Memory B cell (primary cell): ENCODE measurements around the gene PRELID1.
"Not testable (repeated sequence)": the region's sequence is repeated elsewhere in the genome, so short reads cannot be mapped to it uniquely, and the experiment has no call there.

ENCODE experiments used
- ATAC-seq: fragments of 150-1000 bp; cut with Tn5 transposase; 2 replicates; pipeline ENCODE4 v1.10.0; 2021; ENCODE audit warnings: low read depth, mild to moderate bottlenecking, moderate library complexity
- DNase-seq, 2 donors: peaks; one replicate each; pipeline ENCODE4 v3.0.0; 2022; ENCODE audit warnings: low spot score in 2 of 2
- H3K27ac Mint-ChIP-seq: one replicate; pipeline ENCODE4 v1.8.0; 2022; ENCODE audit warnings: mild to moderate bottlenecking, moderate library complexity, mixed read lengths
- H3K27me3 Mint-ChIP-seq: one replicate; pipeline ENCODE4 v1.8.0; 2022; ENCODE audit warnings: mixed read lengths
- H3K36me3 Mint-ChIP-seq: one replicate; pipeline ENCODE4 v1.8.0; 2022; ENCODE audit warnings: mild to moderate bottlenecking, mixed read lengths
- H3K4me1 Mint-ChIP-seq: one replicate; pipeline ENCODE4 v1.8.0; 2022; ENCODE audit warnings: mixed read lengths
- H3K4me3 Mint-ChIP-seq: one replicate; pipeline ENCODE4 v1.8.0; 2022; ENCODE audit warnings: mild to moderate bottlenecking, moderate library complexity, mixed read lengths
- H3K9me3 Mint-ChIP-seq: one replicate; pipeline ENCODE4 v1.8.0; 2022; ENCODE audit warnings: mixed read lengths

PRELID1 gene

DNA sequence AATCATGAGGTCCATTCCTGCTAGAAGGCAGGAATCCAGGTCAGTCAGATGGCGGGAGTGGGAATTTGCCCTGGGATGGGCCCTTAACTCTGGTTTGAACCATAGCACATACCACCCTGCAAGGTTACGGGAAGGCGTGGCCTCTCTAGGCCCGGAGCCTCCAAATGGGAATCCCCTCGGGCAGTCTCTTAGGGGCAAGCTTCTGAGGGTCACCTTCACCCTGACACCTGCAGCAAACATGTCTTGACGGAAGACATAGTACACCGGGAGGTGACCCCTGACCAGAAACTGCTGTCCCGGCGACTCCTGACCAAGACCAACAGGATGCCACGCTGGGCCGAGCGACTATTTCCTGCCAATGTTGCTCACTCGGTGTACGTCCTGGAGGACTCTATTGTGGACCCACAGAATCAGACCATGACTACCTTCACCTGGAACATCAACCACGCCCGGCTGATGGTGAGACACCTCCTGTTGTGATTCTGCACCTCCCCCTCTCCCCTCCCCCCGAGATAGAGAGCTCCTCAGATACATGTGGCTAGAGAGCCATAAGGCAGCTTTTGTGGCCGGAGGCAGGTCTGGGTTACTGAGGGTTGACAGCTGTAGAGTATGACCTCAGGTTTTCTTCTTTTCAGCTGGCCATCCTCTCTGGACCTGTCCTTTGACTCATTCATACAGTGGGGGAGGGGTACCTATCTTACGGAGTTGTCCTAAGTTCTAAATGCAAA lies 957 bp downstream of the PRELID1 start:
- Mint-ChIP-seq H3K36me3 (peaks cover 7% of the 10 kb centered on the region), H3K4me3 (peak overlapping the region; percentile 90), H3K27me3 (no peaks in the 10 kb centered on the region), H3K4me1 (peaks cover 58% of the 10 kb centered on the region), H3K27ac (peak overlapping the region; percentile 93), H3K9me3 (no peaks in the 10 kb centered on the region)
- no peak for ATAC-seq
- DNase-seq, result no peak

DNA sequence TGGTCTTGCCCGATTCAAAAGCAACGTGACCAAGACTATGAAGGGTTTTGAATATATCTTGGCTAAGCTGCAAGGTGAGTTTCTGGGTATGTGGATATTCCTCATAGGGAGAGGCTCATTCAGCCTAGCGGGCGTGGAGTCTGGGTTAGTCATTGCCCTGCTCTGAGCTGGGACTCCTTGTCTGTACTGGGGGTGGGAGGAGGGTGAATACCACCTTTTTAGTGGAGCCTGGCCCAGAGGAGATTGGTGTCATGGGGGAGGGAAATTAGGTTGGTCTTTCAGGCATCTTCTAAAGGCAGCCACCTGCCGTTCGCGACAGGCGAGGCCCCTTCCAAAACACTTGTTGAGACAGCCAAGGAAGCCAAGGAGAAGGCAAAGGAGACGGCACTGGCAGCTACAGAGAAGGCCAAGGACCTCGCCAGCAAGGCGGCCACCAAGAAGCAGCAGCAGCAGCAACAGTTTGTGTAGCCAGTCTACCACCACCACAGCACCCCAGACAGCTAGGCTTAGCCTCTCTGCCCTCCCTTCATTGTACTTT lies 2.6 kb downstream of the PRELID1 start:
- H3K27ac Mint-ChIP-seq, H3K9me3 Mint-ChIP-seq, H3K27me3 Mint-ChIP-seq, ATAC-seq, DNase-seq, H3K36me3 Mint-ChIP-seq: not testable (repeated sequence)
- Mint-ChIP-seq H3K4me1 (peaks cover 56% of the 10 kb centered on the region), H3K4me3 (peak overlapping the region; percentile 32)

DNA sequence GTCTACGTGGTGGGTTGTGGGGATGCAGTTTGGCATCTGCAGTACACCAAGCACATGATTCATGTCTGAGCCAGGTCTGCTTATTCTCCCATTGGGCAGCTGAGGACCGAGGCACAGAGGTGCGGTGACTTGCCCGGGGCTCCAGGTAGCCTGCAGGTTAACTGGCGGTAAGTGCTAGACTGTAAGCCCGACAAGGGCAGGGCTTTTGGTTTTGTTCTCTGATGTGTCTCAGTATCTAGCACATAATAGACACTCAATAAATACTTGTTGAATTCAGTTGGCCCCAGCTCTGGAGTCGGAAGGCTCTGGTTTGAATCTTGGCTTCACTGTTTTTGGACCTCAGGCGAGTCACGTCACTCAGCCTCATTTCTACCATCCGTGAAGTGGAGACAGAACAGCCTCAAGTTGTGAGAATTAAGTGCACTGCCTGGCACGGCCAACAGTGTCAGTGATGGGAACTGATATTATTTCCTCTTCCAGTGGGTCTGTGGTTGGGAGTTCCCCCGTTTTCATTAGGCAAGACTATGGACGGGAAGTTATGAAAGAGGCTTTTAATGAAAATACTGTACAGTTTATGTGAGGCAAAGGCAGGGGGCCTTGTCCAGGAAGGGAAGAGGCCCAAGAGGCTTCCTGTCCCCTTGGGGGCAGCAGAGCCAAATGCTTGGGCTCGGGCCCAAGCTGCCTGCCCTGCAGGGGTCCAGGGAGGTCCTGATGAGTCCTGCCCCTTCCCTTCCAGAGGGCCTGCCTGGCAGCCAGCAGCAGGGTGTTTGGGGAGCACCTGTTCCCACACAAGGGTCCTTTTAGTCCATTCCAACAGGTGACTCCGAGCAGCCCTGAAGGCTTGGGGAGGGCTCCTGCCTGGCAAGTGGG lies 3.3 kb downstream of the PRELID1 start:
- ATAC-seq (no peak), DNase-seq (no peak)
- peak overlapping the region; percentile 66 for H3K4me3 Mint-ChIP-seq
- peak overlapping the region; percentile 55 for H3K27ac Mint-ChIP-seq
- H3K9me3 Mint-ChIP-seq, result no peaks in the 10 kb centered on the region
- peaks cover 49% of the 10 kb centered on the region for H3K4me1 Mint-ChIP-seq
- H3K27me3 Mint-ChIP-seq, result no peaks in the 10 kb centered on the region
- H3K36me3 Mint-ChIP-seq, result peaks cover 7% of the 10 kb centered on the region

DNA sequence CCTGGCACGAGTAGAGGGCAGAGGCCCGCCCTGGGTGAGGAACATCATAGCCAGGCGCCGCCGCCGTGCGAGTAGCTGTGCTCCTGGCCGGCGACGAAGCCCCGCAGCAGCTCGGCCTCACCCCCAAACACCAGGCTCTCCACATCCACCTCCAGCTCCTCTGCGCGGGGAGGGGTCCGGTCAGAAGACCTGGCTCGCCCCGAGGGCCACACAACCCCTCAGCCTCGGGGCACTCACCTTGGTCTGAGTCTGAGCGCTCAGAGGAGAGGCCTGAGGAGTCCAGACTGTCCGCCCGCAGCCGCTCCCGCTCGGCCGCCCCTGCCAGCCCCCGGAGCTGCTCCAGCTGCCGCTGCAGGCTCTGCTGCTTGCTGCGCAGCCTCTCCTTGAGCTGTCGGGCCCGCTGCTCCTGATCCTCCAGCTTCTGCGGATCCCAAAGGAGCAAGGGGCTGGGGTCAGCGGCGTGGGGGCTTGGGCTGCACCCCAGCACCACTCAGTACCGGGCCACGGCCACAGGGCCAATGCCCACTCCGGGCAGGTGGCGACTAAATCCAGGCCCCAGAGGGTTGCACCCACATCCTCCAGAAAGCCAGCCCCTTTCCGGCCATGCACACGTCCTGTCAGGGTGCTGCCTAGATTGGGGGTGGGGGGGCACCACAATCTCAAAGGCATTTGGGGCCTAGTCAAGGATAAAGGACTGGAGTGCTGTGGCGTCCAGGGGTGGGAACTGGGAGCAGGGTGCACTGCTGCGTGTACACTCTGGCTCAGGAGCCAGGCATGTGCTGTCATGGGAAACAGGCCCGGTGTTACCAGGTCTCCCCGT lies 4.2 kb downstream of the PRELID1 start:
- H3K27me3 Mint-ChIP-seq, result no peaks in the 10 kb centered on the region

DNA sequence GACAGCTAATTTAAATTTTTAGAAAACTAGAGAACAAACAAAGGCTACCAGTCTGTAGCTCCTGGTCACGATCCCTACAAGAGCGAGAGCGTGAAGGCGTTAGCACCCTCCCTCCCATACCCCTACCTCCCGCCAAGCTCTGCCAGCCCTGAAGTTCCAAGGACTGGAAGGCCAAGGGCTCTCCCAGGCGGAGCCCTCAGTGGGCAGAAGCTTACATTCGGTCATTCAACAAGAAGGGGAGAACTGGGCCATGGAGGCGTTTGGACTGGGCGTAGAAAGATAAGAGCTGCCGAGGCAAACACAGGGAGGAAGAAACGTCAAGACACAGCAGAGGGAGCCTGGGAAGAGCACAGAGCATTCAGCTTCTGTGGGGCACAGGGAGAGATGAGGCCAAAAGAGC lies 5.1 kb downstream of the PRELID1 start:
- peaks cover 7% of the 10 kb centered on the region for H3K36me3 Mint-ChIP-seq
- H3K27ac Mint-ChIP-seq, result peak overlapping the region; percentile 8
- peak overlapping the region; percentile 32 for H3K4me3 Mint-ChIP-seq
- H3K9me3 Mint-ChIP-seq, result no peaks in the 10 kb centered on the region
- H3K27me3 Mint-ChIP-seq, result no peaks in the 10 kb centered on the region
- peaks cover 47% of the 10 kb centered on the region for H3K4me1 Mint-ChIP-seq
- no peak for ATAC-seq
- no peak for DNase-seq

More for the DNA sequence above, 4.2 kb downstream of the PRELID1 start:
- no peak overlapping the region for H3K27ac Mint-ChIP-seq
- H3K9me3 Mint-ChIP-seq, result no peaks in the 10 kb centered on the region
- peak overlapping the region; percentile 66 for H3K4me3 Mint-ChIP-seq
- peaks cover 45% of the 10 kb centered on the region for H3K4me1 Mint-ChIP-seq
- H3K36me3 Mint-ChIP-seq, result peaks cover 7% of the 10 kb centered on the region
- DNase-seq, result no peak
- no peak for ATAC-seq

DNA sequence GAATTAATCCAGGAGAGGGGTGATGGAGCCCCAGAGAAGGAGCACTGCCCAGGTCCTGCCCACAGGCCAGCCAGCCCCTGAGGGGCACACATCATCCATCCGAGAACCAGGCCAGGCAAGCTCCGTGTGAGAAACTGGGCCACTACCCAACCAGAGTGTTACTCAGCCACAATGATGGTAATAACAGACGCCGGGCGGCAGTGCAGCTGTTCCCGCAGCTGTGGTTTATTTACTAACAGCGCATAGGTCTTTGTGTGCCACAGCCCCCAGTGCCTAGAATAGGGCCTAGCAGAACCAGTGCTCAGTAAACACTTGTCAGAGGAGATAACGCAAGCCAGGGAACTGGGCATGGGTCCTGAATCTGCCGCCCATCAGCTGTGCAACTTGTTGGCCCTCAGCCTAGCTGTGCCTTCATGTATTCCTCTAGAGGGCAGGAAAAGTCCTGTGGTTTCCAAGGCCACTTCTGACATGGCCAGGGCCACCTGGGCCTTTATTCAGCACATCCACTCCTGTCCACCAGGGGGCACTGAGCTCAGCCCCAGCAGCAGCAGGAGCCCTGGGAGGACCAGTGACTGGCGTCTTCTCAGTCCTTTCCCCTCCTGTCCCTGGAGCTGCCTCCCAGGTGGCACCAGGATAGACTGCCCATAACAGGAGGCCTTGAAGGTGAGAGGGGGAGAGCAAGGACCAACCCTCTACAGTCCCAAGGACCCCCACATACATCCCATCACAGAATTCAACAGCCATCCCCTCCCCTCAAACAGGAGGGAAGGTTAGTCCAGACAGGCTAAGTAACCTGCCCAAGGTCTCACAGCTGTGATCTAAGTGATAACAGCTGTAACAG lies 6.0 kb downstream of the PRELID1 start:
- ATAC-seq, result peak; percentile 14
- H3K27ac Mint-ChIP-seq, result peak overlapping the region; percentile 8

DNA sequence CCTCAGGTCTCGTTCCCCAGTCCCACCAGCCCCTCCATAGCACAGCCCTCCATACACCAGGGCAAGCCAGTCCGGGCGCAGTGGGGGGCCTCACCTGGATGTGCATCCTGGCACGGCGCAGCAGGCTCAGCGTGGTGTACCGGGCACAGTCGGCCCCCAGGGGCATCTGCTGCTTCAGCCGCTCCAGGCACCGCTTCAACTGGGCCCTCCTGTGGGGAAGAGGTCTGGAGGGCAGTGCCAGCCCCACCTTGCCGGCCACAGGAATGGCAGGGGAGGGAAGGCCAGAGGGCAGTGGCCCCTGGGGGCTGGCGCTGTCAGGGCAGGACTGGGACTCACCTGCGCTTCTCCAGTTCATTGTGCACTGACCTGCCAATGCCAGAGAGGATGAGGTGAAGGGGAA lies 6.7 kb downstream of the PRELID1 start:
- H3K27ac Mint-ChIP-seq, result no peak overlapping the region
- no peaks in the 10 kb centered on the region for H3K9me3 Mint-ChIP-seq

More for the DNA sequence above, 6.0 kb downstream of the PRELID1 start:
- peak overlapping the region; percentile 57 for H3K4me3 Mint-ChIP-seq
- peak; percentile 68 for DNase-seq
- H3K36me3 Mint-ChIP-seq, result peaks cover 7% of the 10 kb centered on the region
- peaks cover 41% of the 10 kb centered on the region for H3K4me1 Mint-ChIP-seq
- no peaks in the 10 kb centered on the region for H3K9me3 Mint-ChIP-seq
- H3K27me3 Mint-ChIP-seq, result no peaks in the 10 kb centered on the region

DNA sequence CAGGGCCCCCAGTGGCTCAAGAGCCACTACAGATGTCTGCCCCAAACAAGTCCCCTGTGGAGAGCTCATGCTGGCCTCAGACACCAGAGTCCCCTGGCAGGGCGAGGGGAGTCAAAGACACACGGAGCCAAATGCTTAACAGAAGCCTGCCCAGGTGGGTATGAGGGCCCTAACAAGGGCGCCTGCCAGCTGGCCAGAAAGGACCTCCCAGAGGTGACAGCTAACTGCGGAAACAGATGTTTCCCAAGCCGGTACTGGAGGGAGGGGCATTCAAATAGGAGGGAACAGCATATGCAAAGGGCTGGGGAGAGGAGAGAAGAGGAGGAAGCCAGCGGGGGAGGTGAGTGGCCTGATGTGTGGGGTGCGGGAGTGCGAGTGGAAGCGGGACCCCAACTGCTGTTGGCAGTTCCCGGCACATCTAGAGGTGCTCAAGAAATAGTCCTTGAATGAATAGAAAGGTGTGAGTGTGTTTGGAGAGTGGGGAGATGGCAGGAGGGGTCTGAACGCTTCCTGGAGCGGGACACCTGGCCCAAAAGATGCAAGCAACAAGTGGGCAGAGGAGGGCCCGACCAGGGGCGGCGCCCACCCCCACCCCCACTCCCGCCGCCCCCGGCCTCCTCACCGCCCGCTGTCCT lies 7.3 kb downstream of the PRELID1 start:
- Mint-ChIP-seq H3K4me3 (peak overlapping the region; percentile 80), H3K9me3 (no peaks in the 10 kb centered on the region), H3K36me3 (peaks cover 7% of the 10 kb centered on the region), H3K4me1 (peaks cover 29% of the 10 kb centered on the region), H3K27me3 (no peaks in the 10 kb centered on the region), H3K27ac (peak overlapping the region; percentile 4)
- DNase-seq, result peak in 1 of 2 donors; percentile 45
- peak; percentile 27 for ATAC-seq

More for the DNA sequence above, 6.7 kb downstream of the PRELID1 start:
- Mint-ChIP-seq H3K36me3 (peaks cover 7% of the 10 kb centered on the region), H3K27me3 (no peaks in the 10 kb centered on the region), H3K4me1 (peaks cover 34% of the 10 kb centered on the region), H3K4me3 (no peak overlapping the region)
- ATAC-seq (no peak), DNase-seq (no peak)

DNA sequence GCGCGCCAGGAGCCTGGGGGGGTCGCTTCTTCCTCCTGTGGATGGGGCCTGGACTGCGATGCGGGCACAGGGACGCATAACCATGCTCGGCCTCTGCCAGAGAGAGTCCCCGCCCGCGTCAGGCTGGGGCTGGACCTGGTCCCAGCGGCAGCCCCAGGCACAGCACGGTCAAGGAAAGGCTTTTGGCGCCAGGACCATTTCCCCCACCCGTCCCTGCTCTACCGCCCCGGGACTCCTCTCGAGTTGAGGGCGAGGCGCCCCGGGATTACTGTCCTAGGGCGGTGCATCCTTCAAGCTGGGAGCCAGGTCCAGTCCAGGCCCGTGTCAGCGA lies 7.8 kb downstream of the PRELID1 start:
- DNase-seq (no peak), ATAC-seq (no peak)
- Mint-ChIP-seq H3K36me3 (peaks cover 3% of the 10 kb centered on the region), H3K4me3 (peak overlapping the region; percentile 87), H3K4me1 (peaks cover 25% of the 10 kb centered on the region), H3K9me3 (no peaks in the 10 kb centered on the region), H3K27ac (no peak overlapping the region), H3K27me3 (no peaks in the 10 kb centered on the region)

DNA sequence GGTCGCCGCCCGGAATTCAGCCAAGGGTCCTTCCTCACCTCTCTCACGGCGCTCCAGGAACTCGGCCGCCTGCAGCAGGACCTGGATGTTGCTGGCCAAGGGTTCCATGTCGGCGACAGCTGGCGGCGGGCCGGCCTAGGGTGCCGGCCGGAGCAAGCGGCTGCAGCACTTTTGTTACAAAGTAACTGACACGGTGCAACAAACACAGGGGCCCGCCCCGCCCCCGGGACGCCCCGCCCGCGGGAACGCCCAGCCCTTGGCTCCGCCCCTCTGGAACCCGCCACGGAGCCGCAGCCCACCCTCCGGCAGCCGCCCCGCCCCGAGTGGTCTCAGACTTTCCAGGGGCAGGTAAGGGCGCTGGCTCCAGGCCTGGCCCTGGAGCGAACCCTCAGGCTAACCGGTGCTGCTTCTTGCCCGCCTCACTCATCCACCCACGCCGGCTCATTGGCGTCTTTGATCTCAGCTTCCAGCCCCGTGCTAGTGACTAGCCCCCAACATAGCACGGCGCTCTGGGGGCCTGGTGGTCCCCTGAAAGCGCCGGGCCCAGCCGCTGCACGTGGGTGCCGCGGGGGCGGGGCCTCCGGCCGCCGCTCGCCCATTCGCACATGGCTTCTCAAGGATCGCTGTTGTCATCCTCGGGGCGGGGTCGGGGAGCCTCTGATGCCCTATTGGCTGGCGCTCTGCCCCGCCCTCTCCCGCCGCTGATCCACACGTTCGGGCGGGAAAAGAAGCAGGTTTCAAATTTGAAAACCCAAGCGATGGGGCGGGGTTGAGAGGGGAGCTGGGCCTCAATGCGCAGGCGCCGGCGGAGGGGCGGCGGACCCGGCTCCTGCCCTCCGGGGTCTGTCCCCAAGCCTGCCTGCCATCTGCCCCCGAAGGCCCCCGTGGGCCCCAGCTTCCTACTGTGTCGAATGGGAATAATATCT lies 8.4 kb downstream of the PRELID1 start, which contains the start of gene MXD3:
Gene MXD3, minus strand, starts transcription at position 176 of the 926 bp plus-strand sequence. Its CDS starts 68 bp downstream, at position 108.
- peak within 1 kb of the TSS; percentile 4 for H3K27ac Mint-ChIP-seq
- DNase-seq (peak; percentile 83 to 92), ATAC-seq (peak; percentile 87)
- H3K36me3 Mint-ChIP-seq, result peaks cover under 1% of the 10 kb centered on the region
- H3K4me1 Mint-ChIP-seq, result peaks cover 22% of the 10 kb centered on the region
- no peaks in the 10 kb centered on the region for H3K27me3 Mint-ChIP-seq
- H3K9me3 Mint-ChIP-seq, result no peaks in the 10 kb centered on the region
- peak within 1 kb of the TSS; percentile 87 for H3K4me3 Mint-ChIP-seq

DNA sequence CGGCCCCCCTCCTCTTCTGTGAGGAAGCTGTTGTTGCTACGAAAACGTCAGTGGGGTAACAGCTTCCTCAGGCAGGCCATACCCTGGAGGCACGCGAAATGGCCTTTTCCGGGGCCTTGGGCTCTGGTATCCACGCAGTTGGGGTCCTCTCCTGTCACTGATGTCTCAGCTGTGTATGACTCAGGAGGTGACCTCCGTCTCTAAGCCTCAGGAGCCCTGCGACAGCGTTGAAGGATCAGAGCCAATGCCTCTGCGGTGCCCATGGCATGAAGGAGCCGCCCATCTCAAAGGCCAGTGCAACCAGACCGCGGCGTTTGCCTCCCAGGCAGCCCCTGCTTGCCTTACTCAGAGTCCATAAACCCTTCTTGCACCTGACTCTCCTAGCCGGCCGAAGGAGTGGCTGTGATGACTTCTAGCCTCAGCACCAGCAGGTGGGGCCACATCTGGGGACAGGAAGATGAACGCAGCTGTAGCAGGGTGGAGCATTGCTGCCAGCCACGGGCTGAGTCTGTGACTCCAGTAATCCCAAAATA lies 9.1 kb downstream of the PRELID1 start:
- Mint-ChIP-seq H3K27ac (no peak overlapping the region), H3K9me3 (no peaks in the 10 kb centered on the region), H3K4me1 (peaks cover 21% of the 10 kb centered on the region), H3K4me3 (peak overlapping the region; percentile 87), H3K27me3 (no peaks in the 10 kb centered on the region), H3K36me3 (no peaks in the 10 kb centered on the region)
- no peak for DNase-seq
- peak; percentile 10 for ATAC-seq
